Liver (tissue), 3 donors: ENCODE data around the gene TANGO6.

ENCODE experiments used
- EGR1 ChIP-seq, 2 donors: IDR thresholded peaks; 2 replicates each; pipeline ENCODE4 v1.6.1; 2016 to 2018; ENCODE audit warnings: antibody characterized with exemption in 2 of 2, low read depth in 2 of 2
- FOXA1 ChIP-seq: IDR thresholded peaks from 2 replicates; pipeline ENCODE4 v1.6.1; 2016; ENCODE audit warnings: antibody characterized with exemption
- GABPA ChIP-seq, 2 donors: IDR thresholded peaks in 1 of 2; conservative IDR thresholded peaks in 1 of 2; 2 replicates each; pipeline ENCODE4 v1.6.1; 2016; ENCODE audit warnings: antibody characterized with exemption in 2 of 2, mild to moderate bottlenecking in 1 of 2, moderate library complexity in 1 of 2
- HNF4A ChIP-seq, 2 donors: conservative IDR thresholded peaks; 2 replicates each; pipeline ENCODE4 v1.6.1; 2016; ENCODE audit warnings: antibody characterized with exemption in 2 of 2, mild to moderate bottlenecking in 2 of 2
- JUND ChIP-seq, 2 donors: IDR thresholded peaks; 2 replicates each; pipeline ENCODE4 v1.6.1; 2016; ENCODE audit warnings: antibody characterized with exemption in 2 of 2
- RAD21 ChIP-seq, 2 donors: IDR thresholded peaks; 2 replicates each; pipeline ENCODE4 v1.6.1; 2016; ENCODE audit warnings: antibody characterized with exemption in 2 of 2, mild to moderate bottlenecking in 2 of 2
- RXRA ChIP-seq, 2 donors: IDR thresholded peaks; 2 replicates each; pipeline ENCODE4 v1.6.1; 2017 to 2018; ENCODE audit warnings: antibody characterized with exemption in 2 of 2, mild to moderate bottlenecking in 1 of 2
- SP1 ChIP-seq: IDR thresholded peaks from 2 replicates; pipeline ENCODE4 v1.6.1; 2018; ENCODE audit warnings: antibody characterized with exemption, mild to moderate bottlenecking
- TAF1 ChIP-seq: conservative IDR thresholded peaks from 2 replicates; pipeline ENCODE4 v1.6.1; 2016; ENCODE audit warnings: antibody characterized with exemption, mild to moderate bottlenecking
- YY1 ChIP-seq: IDR thresholded peaks from 2 replicates; pipeline ENCODE4 v1.6.1; 2016; ENCODE audit warnings: antibody characterized with exemption, mild to moderate bottlenecking
- TF ChIP-seq, protein P1 (sequence below): IDR thresholded peaks from 2 replicates; pipeline ENCODE4 v1.6.1; 2016; ENCODE audit warnings: antibody characterized with exemption
- TF ChIP-seq, protein P2 (sequence below): fragments of 150-350 bp; IDR thresholded peaks from 2 replicates; pipeline ENCODE4 v1.5.1; 2017; ENCODE audit warnings: improper control_type of control experiment, low read depth, low read length; ENCODE audit not compliant: missing input control
- TF ChIP-seq, protein P3 (sequence below): IDR thresholded peaks from 2 replicates; pipeline ENCODE4 v1.6.1; 2016; ENCODE audit warnings: antibody characterized with exemption, mild to moderate bottlenecking
- TF ChIP-seq, protein P4 (sequence below): IDR thresholded peaks from 2 replicates; pipeline ENCODE4 v1.6.1; 2016; ENCODE audit warnings: antibody characterized with exemption
- donor health status: healthy.
- donor health status: healthy.

DNA sequence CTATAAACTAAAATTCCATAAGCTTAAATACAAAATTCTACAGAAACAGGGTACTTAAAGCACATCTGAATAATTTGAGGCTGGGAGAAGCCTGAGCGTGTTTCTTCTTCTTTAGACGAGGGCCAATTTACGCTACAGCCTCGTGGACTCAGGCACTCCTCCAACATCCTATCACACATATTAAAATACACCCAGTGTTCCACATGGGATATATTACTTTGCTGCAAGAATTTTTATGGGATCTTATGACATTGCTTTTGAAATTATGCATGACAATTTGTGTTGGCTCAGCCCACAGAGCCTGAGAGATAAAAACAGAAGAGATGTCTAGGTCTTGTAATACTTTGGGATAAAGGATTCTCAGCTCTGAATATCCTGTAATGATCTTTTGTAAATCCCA, 3.5 kb upstream of the TANGO6 start:
- TF ChIP-seq, protein P1, sequence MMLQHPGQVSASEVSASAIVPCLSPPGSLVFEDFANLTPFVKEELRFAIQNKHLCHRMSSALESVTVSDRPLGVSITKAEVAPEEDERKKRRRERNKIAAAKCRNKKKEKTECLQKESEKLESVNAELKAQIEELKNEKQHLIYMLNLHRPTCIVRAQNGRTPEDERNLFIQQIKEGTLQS, result no peak
- TF ChIP-seq GABPA (IDR thresholded peaks at IDR 0.05 in 1 of 2, conservative IDR thresholded peaks at IDR 0.05 in 1 of 2), result no peak
- TF ChIP-seq, protein P2, sequence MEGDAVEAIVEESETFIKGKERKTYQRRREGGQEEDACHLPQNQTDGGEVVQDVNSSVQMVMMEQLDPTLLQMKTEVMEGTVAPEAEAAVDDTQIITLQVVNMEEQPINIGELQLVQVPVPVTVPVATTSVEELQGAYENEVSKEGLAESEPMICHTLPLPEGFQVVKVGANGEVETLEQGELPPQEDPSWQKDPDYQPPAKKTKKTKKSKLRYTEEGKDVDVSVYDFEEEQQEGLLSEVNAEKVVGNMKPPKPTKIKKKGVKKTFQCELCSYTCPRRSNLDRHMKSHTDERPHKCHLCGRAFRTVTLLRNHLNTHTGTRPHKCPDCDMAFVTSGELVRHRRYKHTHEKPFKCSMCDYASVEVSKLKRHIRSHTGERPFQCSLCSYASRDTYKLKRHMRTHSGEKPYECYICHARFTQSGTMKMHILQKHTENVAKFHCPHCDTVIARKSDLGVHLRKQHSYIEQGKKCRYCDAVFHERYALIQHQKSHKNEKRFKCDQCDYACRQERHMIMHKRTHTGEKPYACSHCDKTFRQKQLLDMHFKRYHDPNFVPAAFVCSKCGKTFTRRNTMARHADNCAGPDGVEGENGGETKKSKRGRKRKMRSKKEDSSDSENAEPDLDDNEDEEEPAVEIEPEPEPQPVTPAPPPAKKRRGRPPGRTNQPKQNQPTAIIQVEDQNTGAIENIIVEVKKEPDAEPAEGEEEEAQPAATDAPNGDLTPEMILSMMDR, result no peak
- no peak for TF ChIP-seq FOXA1
- TF ChIP-seq, protein P3, sequence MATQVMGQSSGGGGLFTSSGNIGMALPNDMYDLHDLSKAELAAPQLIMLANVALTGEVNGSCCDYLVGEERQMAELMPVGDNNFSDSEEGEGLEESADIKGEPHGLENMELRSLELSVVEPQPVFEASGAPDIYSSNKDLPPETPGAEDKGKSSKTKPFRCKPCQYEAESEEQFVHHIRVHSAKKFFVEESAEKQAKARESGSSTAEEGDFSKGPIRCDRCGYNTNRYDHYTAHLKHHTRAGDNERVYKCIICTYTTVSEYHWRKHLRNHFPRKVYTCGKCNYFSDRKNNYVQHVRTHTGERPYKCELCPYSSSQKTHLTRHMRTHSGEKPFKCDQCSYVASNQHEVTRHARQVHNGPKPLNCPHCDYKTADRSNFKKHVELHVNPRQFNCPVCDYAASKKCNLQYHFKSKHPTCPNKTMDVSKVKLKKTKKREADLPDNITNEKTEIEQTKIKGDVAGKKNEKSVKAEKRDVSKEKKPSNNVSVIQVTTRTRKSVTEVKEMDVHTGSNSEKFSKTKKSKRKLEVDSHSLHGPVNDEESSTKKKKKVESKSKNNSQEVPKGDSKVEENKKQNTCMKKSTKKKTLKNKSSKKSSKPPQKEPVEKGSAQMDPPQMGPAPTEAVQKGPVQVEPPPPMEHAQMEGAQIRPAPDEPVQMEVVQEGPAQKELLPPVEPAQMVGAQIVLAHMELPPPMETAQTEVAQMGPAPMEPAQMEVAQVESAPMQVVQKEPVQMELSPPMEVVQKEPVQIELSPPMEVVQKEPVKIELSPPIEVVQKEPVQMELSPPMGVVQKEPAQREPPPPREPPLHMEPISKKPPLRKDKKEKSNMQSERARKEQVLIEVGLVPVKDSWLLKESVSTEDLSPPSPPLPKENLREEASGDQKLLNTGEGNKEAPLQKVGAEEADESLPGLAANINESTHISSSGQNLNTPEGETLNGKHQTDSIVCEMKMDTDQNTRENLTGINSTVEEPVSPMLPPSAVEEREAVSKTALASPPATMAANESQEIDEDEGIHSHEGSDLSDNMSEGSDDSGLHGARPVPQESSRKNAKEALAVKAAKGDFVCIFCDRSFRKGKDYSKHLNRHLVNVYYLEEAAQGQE, result no peak
- no peak for TF ChIP-seq RAD21 (IDR thresholded peaks at IDR 0.05)
- TF ChIP-seq JUND (IDR thresholded peaks at IDR 0.05), result no peak
- TF ChIP-seq YY1, result no peak
- TF ChIP-seq TAF1, result no peak
- no peak for TF ChIP-seq SP1
- TF ChIP-seq, protein P4, sequence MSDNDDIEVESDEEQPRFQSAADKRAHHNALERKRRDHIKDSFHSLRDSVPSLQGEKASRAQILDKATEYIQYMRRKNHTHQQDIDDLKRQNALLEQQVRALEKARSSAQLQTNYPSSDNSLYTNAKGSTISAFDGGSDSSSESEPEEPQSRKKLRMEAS, result no peak
- no peak for TF ChIP-seq HNF4A (conservative IDR thresholded peaks at IDR 0.05)
- no peak for TF ChIP-seq EGR1 (IDR thresholded peaks at IDR 0.05; ENCODE audit: low read depth in 2 of 2)
- no peak for TF ChIP-seq RXRA (IDR thresholded peaks at IDR 0.05)
